Measurements from ENCODE around the gene NKIRAS1. TPM values are rescaled to one million over a fixed set of nuclear protein-coding genes. Genes with fewer than 3 reads are reported as not detected.

The NKIRAS1 gene
- total and polyA plus RNA-seq, 2 donors (not counting 1 experiment from before 2014, with no cell fraction given) = 1.6 to 4.7 TPM

GRCh38 chr3:23915537-23916108, 1.2 kb downstream of the NKIRAS1 start:
- Histone ChIP-seq H3K79me2 (ENCODE audit: control insufficient read depth, insufficient read depth, low read length) (peaks cover 42% of the 10 kb centered on the region), H3K27me3 (replicated peaks in 1 of 4; ENCODE audit: control extremely low read depth in 1 of 4, control insufficient read depth in 3 of 4, insufficient read depth in 4 of 4, low read length in 3 of 4) (no peaks in the 10 kb centered on the region), H3K36me3 (replicated peaks in 1 of 2; ENCODE audit: control extremely low read depth in 1 of 2, control insufficient read depth in 1 of 2, extremely low read depth in 1 of 2, insufficient read depth in 2 of 2, low read length in 1 of 2) (peaks cover 3 to 32% of the 10 kb centered on the region in 2 experiments), H2AFZ (ENCODE audit: insufficient read depth, low read depth, low read length, poor library complexity, severe bottlenecking) (peak overlapping the region; percentile 93), H3K27ac (ENCODE audit: low read length in 2 of 2) (no peak overlapping the region), H3K4me1 (ENCODE audit: control insufficient read depth in 2 of 2, insufficient read depth in 2 of 2, low read length in 2 of 2) (peaks cover 33 to 35% of the 10 kb centered on the region in 2 donors), H3K9me3 (ENCODE audit: control extremely low read depth in 1 of 3, control insufficient read depth in 2 of 3, insufficient read depth in 1 of 3, low read length in 2 of 3) (no peaks in the 10 kb centered on the region), H3K9ac (ENCODE audit: low read length) (peak overlapping the region; percentile 93), H3K4me2 (replicated peaks; ENCODE audit: low read depth, low read length, poor library complexity, severe bottlenecking) (peak overlapping the region; percentile 92), H3K4me3 (ENCODE audit: control extremely low read depth in 1 of 5, extremely low read depth in 1 of 5, insufficient read depth in 1 of 5, low read depth in 2 of 5, low read length in 4 of 5) (peak overlapping the region in 1 of 5 experiments; percentile 99), H4K20me1 (ENCODE audit: control insufficient read depth, insufficient read depth, low read length, poor library complexity, severe bottlenecking) (peaks cover 33% of the 10 kb centered on the region)
- Mint-ChIP-seq H3K9me3 (ENCODE audit: insufficient read depth) (no peaks in the 10 kb centered on the region), H3K4me1 (peaks cover 49% of the 10 kb centered on the region), H3K27ac (peak overlapping the region; percentile 67), H3K27me3 (peaks cover 4% of the 10 kb centered on the region), H3K4me3 (peak overlapping the region; percentile 99)
- no peak for ATAC-seq (ENCODE audit: low read depth)
- intact Hi-C loops (cut with micrococcal nuclease) = loop anchor here (1.0 to 10.0 kb wide), 5 partner anchors 27 to 1749 kb away; partner anchors contain the start of genes TOP2B and UBE2E2
- ChIA-PET CTCF (interaction anchor here (0.6 to 2.5 kb wide), 3 partner anchors 20 to 31 kb away, joined by 3 to 11 read pairs (median 6); no protein-coding TSS in a partner anchor), POLR2A (interaction anchor here (1.1 to 1.8 kb wide), 2 partner anchors 10 to 104 kb away, joined by 3 read pairs; no protein-coding TSS in a partner anchor)
- 57% methylated on average over 5 of the region's 7 CpGs for WGBS (ENCODE audit: insufficient coverage)
- TF ChIP-seq CTCF (IDR thresholded peaks at IDR 0.05) (no peak), EZH2 (IDR thresholded peaks at IDR 0.05; ENCODE audit: borderline replicate concordance, insufficient read depth, low read depth, low read length, poor library complexity, severe bottlenecking) (no peak)
- DNase-seq = peak; percentile 23

Measured in B cell (primary cell).